Measurements from ENCODE around the gene PHF1.

The PHF1 gene

DNA sequence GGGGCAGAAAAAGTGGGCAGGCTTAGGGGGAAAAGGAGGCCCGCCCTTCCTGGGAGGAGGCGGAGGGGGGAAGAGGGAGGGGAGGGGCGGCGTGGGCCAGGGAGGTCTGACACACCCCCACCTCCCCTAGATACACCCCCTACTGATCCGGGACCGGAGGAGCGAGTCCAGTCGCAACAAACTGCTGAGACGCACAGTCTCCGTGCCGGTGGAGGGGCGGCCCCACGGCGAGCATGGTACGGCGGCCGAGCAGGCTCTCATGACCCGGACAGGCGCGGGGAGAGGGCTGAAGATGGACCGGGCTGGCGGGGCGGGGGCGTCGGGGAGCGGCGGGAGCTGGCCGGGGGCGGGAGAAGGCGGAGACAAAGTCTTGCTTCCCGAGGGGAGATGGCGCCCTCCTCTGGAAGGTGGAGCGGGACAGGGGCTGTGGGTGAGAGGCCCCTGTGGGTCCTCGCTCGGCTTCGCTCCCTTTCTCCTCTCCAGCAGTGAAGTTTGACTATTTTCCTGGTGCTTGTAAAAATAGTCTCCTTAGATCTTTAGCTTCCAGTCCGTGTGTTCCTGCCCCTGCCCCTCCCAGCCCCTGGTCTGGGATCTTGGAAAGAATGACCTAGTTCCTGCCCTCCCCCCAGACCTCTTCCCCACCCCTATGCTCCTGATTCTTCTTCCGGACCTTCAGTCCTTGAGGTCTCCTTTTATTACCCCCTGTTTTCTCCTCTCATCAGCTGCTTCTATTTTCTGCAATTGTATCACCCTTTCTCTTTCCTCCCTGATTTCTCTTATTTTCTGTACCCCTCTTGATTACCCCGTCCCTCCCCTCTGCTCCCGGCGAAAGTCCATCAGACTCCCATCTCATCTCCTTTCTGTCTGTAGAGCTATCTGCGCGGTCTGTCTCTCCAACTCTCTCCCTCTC is 15.1 kb downstream of the PHF1 start (continued):
- TF ChIP-seq, protein P1, sequence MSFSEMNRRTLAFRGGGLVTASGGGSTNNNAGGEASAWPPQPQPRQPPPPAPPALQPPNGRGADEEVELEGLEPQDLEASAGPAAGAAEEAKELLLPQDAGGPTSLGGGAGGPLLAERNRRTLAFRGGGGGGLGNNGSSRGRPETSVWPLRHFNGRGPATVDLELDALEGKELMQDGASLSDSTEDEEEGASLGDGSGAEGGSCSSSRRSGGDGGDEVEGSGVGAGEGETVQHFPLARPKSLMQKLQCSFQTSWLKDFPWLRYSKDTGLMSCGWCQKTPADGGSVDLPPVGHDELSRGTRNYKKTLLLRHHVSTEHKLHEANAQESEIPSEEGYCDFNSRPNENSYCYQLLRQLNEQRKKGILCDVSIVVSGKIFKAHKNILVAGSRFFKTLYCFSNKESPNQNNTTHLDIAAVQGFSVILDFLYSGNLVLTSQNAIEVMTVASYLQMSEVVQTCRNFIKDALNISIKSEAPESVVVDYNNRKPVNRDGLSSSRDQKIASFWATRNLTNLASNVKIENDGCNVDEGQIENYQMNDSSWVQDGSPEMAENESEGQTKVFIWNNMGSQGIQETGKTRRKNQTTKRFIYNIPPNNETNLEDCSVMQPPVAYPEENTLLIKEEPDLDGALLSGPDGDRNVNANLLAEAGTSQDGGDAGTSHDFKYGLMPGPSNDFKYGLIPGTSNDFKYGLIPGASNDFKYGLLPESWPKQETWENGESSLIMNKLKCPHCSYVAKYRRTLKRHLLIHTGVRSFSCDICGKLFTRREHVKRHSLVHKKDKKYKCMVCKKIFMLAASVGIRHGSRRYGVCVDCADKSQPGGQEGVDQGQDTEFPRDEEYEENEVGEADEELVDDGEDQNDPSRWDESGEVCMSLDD (tag by site-specific recombination; IDR thresholded peaks at IDR 0.05), result peak; percentile 48; the same call in 1 of the 2 replicates
- TF ChIP-seq, protein P2, sequence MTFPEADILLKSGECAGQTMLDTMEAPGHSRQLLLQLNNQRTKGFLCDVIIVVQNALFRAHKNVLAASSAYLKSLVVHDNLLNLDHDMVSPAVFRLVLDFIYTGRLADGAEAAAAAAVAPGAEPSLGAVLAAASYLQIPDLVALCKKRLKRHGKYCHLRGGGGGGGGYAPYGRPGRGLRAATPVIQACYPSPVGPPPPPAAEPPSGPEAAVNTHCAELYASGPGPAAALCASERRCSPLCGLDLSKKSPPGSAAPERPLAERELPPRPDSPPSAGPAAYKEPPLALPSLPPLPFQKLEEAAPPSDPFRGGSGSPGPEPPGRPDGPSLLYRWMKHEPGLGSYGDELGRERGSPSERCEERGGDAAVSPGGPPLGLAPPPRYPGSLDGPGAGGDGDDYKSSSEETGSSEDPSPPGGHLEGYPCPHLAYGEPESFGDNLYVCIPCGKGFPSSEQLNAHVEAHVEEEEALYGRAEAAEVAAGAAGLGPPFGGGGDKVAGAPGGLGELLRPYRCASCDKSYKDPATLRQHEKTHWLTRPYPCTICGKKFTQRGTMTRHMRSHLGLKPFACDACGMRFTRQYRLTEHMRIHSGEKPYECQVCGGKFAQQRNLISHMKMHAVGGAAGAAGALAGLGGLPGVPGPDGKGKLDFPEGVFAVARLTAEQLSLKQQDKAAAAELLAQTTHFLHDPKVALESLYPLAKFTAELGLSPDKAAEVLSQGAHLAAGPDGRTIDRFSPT (tag by site-specific recombination; IDR thresholded peaks at IDR 0.05), result no peak
- TF ChIP-seq, protein P3, sequence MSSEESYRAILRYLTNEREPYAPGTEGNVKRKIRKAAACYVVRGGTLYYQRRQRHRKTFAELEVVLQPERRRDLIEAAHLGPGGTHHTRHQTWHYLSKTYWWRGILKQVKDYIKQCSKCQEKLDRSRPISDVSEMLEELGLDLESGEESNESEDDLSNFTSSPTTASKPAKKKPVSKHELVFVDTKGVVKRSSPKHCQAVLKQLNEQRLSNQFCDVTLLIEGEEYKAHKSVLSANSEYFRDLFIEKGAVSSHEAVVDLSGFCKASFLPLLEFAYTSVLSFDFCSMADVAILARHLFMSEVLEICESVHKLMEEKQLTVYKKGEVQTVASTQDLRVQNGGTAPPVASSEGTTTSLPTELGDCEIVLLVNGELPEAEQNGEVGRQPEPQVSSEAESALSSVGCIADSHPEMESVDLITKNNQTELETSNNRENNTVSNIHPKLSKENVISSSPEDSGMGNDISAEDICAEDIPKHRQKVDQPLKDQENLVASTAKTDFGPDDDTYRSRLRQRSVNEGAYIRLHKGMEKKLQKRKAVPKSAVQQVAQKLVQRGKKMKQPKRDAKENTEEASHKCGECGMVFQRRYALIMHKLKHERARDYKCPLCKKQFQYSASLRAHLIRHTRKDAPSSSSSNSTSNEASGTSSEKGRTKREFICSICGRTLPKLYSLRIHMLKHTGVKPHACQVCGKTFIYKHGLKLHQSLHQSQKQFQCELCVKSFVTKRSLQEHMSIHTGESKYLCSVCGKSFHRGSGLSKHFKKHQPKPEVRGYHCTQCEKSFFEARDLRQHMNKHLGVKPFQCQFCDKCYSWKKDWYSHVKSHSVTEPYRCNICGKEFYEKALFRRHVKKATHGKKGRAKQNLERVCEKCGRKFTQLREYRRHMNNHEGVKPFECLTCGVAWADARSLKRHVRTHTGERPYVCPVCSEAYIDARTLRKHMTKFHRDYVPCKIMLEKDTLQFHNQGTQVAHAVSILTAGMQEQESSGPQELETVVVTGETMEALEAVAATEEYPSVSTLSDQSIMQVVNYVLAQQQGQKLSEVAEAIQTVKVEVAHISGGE (tag by site-specific recombination; conservative IDR thresholded peaks at IDR 0.05; ENCODE audit: low read depth), result peak; percentile 40; the same call in 1 of the 2 replicates
- TF ChIP-seq ZNF157 (tag by site-specific recombination; IDR thresholded peaks at IDR 0.05) (no peak), ZNF529 (tag by site-specific recombination; IDR thresholded peaks at IDR 0.05; ENCODE audit: insufficient replicate concordance) (no peak), ZNF133 (tag by site-specific recombination; IDR thresholded peaks at IDR 0.05) (no peak), GLIS2 (tag by site-specific recombination; IDR thresholded peaks at IDR 0.05) (peak; percentile 99), ZNF624 (tag by site-specific recombination; IDR thresholded peaks at IDR 0.05) (no peak), OVOL3 (tag by site-specific recombination; IDR thresholded peaks at IDR 0.05) (no peak), ZSCAN16 (tag by site-specific recombination; IDR thresholded peaks at IDR 0.05) (no peak), RBAK (tag by site-specific recombination; IDR thresholded peaks at IDR 0.05) (no peak), ZNF514 (tag by site-specific recombination; IDR thresholded peaks at IDR 0.05) (no peak), ZNF664 (tag by site-specific recombination; IDR thresholded peaks at IDR 0.05) (no peak), ZNF114 (tag by site-specific recombination; IDR thresholded peaks at IDR 0.05) (no peak), KLF8 (tag by site-specific recombination; IDR thresholded peaks at IDR 0.05) (0 out of 2 replicates have a peak, but pooled peaks have one; percentile 87), ZNF23 (tag by site-specific recombination; IDR thresholded peaks at IDR 0.05; ENCODE audit: borderline replicate concordance) (no peak), ZNF623 (tag by site-specific recombination; IDR thresholded peaks at IDR 0.05) (no peak), ZNF768 (tag by site-specific recombination; IDR thresholded peaks at IDR 0.05) (no peak), ZNF48 (tag by site-specific recombination; IDR thresholded peaks at IDR 0.05) (no peak), ZNF223 (tag by site-specific recombination; IDR thresholded peaks at IDR 0.05) (no peak), ZBTB21 (tag by site-specific recombination; IDR thresholded peaks at IDR 0.05) (no peak), HOXA7 (CRISPR knock-in tag; IDR thresholded peaks at IDR 0.05; ENCODE audit: borderline replicate concordance) (no peak), ZNF394 (tag by site-specific recombination; IDR thresholded peaks at IDR 0.05; ENCODE audit: borderline replicate concordance) (no peak), ZNF184 (tag by site-specific recombination; IDR thresholded peaks at IDR 0.05) (no peak), ZNF626 (tag by site-specific recombination; IDR thresholded peaks at IDR 0.05) (no peak), ZNF37A (tag by site-specific recombination; IDR thresholded peaks at IDR 0.05) (no peak)
- TF ChIP-seq, protein P4, sequence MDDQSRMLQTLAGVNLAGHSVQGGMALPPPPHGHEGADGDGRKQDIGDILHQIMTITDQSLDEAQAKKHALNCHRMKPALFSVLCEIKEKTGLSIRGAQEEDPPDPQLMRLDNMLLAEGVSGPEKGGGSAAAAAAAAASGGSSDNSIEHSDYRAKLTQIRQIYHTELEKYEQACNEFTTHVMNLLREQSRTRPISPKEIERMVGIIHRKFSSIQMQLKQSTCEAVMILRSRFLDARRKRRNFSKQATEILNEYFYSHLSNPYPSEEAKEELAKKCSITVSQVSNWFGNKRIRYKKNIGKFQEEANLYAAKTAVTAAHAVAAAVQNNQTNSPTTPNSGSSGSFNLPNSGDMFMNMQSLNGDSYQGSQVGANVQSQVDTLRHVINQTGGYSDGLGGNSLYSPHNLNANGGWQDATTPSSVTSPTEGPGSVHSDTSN (CRISPR knock-in tag; IDR thresholded peaks at IDR 0.05), result no peak
- TF ChIP-seq, protein P5, sequence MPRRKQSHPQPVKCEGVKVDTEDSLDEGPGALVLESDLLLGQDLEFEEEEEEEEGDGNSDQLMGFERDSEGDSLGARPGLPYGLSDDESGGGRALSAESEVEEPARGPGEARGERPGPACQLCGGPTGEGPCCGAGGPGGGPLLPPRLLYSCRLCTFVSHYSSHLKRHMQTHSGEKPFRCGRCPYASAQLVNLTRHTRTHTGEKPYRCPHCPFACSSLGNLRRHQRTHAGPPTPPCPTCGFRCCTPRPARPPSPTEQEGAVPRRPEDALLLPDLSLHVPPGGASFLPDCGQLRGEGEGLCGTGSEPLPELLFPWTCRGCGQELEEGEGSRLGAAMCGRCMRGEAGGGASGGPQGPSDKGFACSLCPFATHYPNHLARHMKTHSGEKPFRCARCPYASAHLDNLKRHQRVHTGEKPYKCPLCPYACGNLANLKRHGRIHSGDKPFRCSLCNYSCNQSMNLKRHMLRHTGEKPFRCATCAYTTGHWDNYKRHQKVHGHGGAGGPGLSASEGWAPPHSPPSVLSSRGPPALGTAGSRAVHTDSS (tag by site-specific recombination; IDR thresholded peaks at IDR 0.05), result no peak
